HEK293 (cell line): ENCODE results near the gene TECPR2.

ENCODE experiments used
- KLF16 ChIP-seq: fragments of 450-650 bp; formaldehyde crosslinking; IDR thresholded peaks from 2 replicates; pipeline ENCODE4 v1.5.1; 2017; ENCODE audit warnings: missing biosample characterization, missing genetic modification characterization
- SETDB1 ChIP-seq: IDR thresholded peaks from one replicate; pipeline ENCODE4 v1.6.1; 2017; ENCODE audit warnings: mild to moderate bottlenecking, low read length, moderate library complexity, mixed read lengths; ENCODE audit not compliant: insufficient read length
- YY1 ChIP-seq: fragments of 450-650 bp; formaldehyde crosslinking; IDR thresholded peaks from 2 replicates; pipeline ENCODE4 v1.5.1; 2018; ENCODE audit warnings: missing biosample characterization, missing genetic modification characterization
- ZBTB7A ChIP-seq: fragments of 450-650 bp; formaldehyde crosslinking; IDR thresholded peaks from 2 replicates; pipeline ENCODE4 v1.5.1; 2016; ENCODE audit warnings: low read depth, missing biosample characterization, missing genetic modification characterization
- ZFP37 ChIP-seq: fragments of 450-650 bp; formaldehyde crosslinking; IDR thresholded peaks from 2 replicates; pipeline ENCODE4 v1.5.1; 2016; ENCODE audit warnings: missing biosample characterization, missing genetic modification characterization
- ZNF16 ChIP-seq: fragments of 450-650 bp; formaldehyde crosslinking; IDR thresholded peaks from 2 replicates; pipeline ENCODE4 v1.5.1; 2016; ENCODE audit warnings: low read depth, missing biosample characterization, missing genetic modification characterization
- ZNF239 ChIP-seq: fragments of 450-650 bp; formaldehyde crosslinking; IDR thresholded peaks from 2 replicates; pipeline ENCODE4 v1.5.1; 2016; ENCODE audit warnings: missing biosample characterization, missing genetic modification characterization
- TF ChIP-seq, protein P1 (sequence below): fragments of 450-650 bp; formaldehyde crosslinking; IDR thresholded peaks from 2 replicates; pipeline ENCODE4 v1.5.1; 2016; ENCODE audit warnings: missing biosample characterization, missing genetic modification characterization
- TF ChIP-seq, protein P2 (sequence below): IDR thresholded peaks from 2 replicates; pipeline ENCODE4 v1.6.1; 2011; ENCODE audit warnings: mild to moderate bottlenecking, low read depth, low read length, borderline replicate concordance
- TF ChIP-seq, protein P3 (sequence below): fragments of 450-650 bp; formaldehyde crosslinking; IDR thresholded peaks from 2 replicates; pipeline ENCODE4 v1.5.1; 2017; ENCODE audit warnings: missing biosample characterization, missing genetic modification characterization
- TF ChIP-seq, protein P4 (sequence below): sonication (generic); formaldehyde crosslinking; IDR thresholded peaks from 2 replicates; pipeline ENCODE4 v1.8.1; 2022; ENCODE audit warnings: mild to moderate bottlenecking, moderate library complexity, missing genetic modification reagents

DNA sequence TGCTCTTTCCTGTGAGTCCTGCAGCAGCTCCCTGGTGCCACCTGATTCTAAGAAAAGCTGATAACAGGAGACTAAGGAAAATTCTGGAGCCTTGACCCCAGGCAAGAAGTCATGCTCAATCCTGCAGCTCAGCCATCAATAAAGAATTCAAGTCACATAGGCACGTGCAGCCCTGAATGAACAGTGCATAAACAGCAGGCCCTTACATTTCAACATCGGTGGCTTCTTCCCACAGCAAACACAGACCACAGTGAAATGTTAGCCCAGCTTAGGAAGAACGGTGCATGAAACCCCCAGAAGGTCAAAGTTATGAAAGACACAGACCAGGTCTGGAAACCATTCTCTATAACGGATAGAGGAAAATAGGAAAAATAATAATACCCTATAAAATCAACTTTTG lies 10.5 kb upstream of the TECPR2 start:
- TF ChIP-seq ZFP37 (tag by site-specific recombination) (no peak), YY1 (tag by site-specific recombination) (no peak), ZBTB7A (tag by site-specific recombination) (no peak), ZNF239 (tag by site-specific recombination) (no peak), SETDB1 (no peak), ZNF16 (no peak), KLF16 (tag by site-specific recombination) (no peak)
- TF ChIP-seq, protein P1, sequence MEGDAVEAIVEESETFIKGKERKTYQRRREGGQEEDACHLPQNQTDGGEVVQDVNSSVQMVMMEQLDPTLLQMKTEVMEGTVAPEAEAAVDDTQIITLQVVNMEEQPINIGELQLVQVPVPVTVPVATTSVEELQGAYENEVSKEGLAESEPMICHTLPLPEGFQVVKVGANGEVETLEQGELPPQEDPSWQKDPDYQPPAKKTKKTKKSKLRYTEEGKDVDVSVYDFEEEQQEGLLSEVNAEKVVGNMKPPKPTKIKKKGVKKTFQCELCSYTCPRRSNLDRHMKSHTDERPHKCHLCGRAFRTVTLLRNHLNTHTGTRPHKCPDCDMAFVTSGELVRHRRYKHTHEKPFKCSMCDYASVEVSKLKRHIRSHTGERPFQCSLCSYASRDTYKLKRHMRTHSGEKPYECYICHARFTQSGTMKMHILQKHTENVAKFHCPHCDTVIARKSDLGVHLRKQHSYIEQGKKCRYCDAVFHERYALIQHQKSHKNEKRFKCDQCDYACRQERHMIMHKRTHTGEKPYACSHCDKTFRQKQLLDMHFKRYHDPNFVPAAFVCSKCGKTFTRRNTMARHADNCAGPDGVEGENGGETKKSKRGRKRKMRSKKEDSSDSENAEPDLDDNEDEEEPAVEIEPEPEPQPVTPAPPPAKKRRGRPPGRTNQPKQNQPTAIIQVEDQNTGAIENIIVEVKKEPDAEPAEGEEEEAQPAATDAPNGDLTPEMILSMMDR (tag by site-specific recombination): no peak
- TF ChIP-seq, protein P2, sequence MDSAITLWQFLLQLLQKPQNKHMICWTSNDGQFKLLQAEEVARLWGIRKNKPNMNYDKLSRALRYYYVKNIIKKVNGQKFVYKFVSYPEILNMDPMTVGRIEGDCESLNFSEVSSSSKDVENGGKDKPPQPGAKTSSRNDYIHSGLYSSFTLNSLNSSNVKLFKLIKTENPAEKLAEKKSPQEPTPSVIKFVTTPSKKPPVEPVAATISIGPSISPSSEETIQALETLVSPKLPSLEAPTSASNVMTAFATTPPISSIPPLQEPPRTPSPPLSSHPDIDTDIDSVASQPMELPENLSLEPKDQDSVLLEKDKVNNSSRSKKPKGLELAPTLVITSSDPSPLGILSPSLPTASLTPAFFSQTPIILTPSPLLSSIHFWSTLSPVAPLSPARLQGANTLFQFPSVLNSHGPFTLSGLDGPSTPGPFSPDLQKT: no peak
- TF ChIP-seq, protein P3, sequence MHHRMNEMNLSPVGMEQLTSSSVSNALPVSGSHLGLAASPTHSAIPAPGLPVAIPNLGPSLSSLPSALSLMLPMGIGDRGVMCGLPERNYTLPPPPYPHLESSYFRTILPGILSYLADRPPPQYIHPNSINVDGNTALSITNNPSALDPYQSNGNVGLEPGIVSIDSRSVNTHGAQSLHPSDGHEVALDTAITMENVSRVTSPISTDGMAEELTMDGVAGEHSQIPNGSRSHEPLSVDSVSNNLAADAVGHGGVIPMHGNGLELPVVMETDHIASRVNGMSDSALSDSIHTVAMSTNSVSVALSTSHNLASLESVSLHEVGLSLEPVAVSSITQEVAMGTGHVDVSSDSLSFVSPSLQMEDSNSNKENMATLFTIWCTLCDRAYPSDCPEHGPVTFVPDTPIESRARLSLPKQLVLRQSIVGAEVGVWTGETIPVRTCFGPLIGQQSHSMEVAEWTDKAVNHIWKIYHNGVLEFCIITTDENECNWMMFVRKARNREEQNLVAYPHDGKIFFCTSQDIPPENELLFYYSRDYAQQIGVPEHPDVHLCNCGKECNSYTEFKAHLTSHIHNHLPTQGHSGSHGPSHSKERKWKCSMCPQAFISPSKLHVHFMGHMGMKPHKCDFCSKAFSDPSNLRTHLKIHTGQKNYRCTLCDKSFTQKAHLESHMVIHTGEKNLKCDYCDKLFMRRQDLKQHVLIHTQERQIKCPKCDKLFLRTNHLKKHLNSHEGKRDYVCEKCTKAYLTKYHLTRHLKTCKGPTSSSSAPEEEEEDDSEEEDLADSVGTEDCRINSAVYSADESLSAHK (tag by site-specific recombination): no peak
- TF ChIP-seq, protein P4, sequence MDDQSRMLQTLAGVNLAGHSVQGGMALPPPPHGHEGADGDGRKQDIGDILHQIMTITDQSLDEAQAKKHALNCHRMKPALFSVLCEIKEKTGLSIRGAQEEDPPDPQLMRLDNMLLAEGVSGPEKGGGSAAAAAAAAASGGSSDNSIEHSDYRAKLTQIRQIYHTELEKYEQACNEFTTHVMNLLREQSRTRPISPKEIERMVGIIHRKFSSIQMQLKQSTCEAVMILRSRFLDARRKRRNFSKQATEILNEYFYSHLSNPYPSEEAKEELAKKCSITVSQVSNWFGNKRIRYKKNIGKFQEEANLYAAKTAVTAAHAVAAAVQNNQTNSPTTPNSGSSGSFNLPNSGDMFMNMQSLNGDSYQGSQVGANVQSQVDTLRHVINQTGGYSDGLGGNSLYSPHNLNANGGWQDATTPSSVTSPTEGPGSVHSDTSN: no peak
